Endometrium (tissue), 2 donors: ENCODE results near the gene MAN1C1.
"Not testable (repeated sequence)": the region's sequence is repeated elsewhere in the genome, so short reads cannot be mapped to it uniquely, and the experiment has no call there.

Experiments used
- FAIRE-seq: peaks from 2 replicates; lab custom pipeline; 2012; peaks lifted over from hg19 to GRCh38; lab: Jason Lieb, UNC
- donor health status: control.
- donor health status: control.

The MAN1C1 gene

DNA sequence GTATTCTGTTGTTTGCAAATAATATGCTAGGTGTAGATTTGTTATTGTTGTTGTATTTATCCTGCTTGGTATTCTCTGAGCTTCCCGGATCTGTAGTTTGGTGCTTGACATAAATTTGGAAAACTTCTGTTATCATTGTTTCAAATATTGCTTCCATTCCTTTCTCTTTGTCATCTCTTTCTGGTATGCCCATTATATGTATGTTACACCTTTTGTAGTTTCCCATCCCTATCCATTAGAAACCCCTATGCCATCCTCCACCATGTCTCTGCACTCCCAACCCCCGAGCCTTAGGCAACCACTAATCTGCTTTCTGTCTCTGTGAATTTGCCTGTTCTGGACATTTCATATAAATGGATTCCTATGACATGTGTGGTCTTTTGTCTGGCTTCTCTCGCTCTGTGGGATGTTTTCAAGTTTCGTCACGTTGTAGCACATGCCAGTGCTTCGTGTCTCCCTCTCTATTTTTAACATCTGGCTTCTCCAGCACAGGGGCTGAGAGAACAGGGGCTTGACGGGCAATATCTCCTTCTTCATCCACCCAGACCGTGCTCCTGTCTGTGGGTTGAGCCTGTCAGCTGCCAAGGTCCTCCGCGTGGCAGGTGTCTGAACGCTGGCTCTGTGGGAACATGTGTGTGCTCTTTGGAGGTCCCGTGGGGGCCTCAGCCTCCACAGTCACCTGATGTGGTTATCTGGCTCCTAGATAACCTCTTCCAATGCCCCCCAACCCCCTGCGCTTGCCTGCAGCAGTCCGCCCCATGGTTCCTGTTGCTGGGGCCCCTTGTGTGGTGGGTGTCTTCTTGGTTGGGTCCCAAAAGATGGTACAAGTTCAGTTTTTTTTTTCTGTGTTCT, 32.8 kb upstream of the MAN1C1 start:
- no peak for FAIRE-seq

DNA sequence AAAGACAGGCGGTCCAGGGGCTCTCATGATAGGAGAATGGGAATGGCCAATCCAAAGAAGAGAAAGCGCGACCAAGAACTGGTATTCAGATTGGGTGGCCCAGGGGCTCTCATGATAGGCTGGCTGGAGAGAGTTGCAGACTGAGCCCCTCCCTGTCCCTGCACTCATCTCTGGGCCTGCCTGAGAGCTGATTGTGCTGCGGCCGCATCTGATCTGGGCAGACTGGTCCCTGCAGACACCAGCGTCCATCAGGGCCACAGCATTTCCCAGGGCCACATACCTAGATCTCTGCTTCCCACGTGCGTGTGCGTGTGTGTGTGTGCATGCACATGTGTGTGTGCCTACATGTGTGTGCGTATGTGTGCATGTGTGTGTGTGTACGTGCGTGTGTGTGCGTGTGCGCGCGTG, 30.4 kb upstream of the MAN1C1 start:
- FAIRE-seq = no peak

DNA sequence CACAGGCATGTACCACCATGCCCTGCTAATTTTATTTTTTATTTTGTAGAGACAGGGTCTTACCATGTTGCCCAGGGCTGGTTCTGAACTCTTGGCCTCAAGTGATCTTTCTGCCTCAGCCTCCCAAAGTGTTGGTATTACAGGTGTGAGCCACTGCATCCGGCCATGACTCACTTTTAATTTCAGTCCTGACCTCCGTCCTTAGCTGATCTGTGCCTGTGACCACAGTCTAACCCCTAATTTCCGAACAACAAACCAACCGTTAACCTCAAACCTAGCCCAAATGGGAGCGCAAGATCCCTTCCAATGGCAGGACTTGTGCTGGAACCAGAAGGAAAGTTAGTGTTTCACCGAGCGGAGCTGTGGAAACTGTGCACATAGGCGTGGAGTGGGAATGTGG, 29.3 kb upstream of the MAN1C1 start:
- FAIRE-seq = no peak

DNA sequence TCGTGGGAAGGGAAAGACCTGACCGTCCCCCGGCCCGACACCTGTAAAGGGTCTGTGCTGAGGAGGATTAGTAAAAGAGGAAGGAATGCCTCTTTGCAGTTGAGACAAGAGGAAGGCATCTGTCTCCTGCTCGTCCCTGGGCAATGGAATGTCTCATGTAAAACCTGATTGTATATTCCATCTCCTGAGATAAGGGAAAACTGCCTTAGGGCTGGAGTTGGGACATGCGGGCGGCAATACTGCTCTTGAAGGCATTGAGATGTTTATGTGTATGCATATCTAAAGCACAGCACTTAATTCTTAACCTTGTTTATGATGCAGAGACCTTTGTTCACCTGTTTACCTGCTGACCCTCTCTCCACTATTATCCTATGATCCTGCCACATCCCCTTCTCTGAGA, 28.4 kb upstream of the MAN1C1 start:
- not testable (repeated sequence) for FAIRE-seq

DNA sequence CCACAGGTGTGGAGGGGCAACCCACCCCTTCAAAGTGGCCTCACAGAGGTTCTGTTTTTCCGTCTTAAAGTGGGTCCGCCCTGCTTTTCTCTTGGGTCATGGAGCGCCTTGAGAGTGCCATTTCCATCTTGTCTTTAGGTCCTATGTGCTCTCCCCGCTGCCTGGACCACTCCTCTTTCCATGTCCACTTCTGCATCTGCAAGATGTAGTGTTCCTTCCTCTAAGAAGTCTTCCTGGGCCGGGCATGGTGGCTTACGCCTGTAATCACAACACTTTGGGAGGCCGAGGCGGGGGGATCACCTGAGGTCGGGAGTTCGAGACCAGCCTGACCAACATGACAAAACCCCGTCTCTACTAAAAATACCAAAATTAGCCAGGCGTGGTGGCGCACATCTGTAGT, 27.8 kb upstream of the MAN1C1 start:
- FAIRE-seq = not testable (repeated sequence)

DNA sequence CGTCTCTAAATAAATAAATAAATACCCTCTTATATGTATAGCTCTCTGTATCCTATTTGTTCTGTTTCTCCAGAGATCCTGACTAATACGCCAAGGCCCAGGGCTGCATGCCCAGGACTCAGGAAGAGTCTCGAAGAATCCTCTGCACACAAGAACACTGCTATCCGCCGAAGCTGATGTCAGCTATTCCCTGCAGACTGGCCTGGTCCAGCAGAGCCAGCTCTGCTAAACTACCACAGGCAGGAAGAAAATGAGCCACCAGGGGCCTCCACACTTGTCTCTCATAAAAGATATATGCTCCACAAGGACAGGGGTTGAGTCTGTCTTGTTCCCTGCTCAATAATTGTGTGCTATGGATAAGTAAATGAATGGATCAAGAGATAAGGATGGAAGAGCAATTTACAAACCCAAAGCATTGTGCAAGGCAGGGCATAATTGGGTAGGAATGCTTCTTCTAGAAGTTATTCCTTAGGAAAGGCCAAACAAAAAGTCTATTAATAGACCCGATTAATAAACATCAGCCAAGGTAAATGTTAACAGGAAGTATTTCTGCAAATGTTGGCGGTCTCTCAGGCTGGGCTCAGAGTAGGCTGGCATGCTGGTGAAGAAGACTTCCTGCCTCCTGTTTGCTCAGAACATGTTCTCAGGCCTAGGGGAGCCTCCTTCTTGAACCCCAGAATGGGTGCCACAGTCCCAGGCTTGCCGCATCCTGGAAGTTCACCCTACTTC, 26.3 kb upstream of the MAN1C1 start:
- no peak for FAIRE-seq

DNA sequence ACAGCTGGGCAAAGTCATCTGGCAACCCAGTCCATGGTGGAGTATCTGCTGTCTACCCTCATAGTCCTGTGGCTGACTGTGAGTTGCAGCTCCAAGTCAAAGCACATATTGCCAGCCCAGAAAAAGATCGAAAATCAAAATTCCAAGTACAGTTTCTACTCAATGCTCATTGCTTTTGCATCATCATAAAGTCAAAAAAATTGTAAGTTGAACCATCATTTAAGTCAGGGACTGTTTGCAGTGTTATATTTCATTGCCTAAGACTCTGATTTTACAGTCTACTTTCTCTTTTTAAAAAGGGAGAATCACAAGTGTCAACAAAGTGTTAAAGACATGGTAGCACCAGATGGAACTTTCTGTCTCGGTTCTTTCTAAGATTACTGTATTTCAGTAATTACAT, 22.7 kb upstream of the MAN1C1 start:
- no peak for FAIRE-seq

DNA sequence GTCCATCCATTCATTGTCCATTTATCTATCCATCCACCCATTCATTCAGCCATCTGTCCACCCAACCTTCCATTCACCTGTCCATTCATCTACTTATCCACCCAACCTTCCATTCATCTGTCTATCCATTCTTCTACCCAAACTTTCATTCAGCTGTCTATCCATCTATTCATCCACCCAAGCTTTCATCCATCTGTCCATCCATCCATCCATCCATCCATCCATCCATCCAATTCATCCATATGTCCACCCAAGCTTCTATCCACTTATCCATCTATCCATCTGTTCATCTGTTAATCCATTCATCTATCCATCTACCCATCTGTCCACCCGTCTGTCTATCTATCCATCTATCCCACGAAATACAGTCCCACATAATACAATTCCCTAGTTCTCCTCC, 21.6 kb upstream of the MAN1C1 start:
- FAIRE-seq = no peak

DNA sequence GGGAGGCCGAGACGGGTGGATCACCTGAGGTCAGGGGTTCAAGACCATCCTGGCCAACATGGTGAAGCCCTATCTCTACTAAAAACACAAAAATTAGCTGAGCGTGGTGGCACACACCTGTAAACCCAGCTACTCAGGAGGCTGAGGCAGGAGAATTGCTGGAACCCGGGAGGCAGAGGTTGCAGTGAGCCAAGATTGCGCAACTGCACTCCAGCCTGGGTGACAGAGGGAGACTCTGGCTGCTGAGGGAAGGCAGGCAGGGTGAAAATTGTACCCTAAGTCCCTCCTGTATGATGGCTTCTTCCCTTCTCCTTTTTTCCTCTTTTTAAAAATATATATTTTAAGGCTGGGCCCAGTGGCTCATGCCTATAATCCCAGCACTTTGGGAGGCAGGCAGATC, 19.9 kb upstream of the MAN1C1 start:
- FAIRE-seq = not testable (repeated sequence)

DNA sequence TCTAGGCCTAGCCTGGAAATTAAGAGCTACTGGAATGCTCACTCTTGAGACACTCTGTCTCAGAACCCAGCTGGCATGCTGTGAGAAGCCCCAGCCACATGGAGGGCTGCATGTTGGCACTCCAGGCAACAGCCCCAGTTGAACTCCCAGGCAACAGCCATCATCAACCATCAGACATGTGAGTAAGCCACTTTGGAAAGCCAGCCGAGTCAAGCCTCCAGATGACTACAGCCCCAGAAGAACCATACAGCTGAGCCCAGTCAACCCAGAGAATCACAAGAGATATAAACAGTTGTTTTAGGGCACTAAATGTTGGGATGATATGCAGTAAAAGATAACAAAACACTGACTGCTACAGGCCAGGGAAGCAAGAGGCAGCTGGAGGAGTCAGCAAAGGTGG, 17.7 kb upstream of the MAN1C1 start:
- FAIRE-seq = no peak

DNA sequence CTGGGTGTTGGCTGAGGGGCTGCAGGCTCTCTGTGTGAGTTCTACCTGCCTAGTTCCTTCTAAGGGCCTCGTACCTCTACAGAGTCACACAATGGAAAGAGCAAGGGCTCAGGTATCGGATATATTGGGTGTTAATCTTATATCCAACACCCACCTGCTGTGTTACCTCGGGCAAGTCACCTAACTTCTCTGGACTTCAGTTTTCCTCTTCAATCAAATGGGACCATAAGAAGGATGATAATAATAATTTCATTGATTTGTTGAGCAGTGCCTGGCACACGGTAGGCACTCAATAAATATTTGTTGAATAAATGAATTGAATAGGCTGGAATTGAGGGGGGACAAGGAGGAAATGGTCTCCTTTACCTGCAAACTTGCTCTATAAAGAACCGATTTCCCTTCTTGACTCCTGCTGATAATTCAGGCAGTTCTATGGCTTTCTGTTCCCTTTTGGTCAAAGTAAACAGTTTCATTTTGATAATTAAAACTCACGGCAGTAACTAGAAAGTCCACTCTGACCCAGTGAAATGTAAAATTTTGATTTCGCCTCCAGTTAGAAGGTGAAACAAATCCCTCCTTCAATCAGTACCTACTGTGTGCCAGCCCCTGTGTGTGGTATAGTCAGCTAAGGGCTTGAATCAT, 16.5 kb upstream of the MAN1C1 start:
- FAIRE-seq = no peak

DNA sequence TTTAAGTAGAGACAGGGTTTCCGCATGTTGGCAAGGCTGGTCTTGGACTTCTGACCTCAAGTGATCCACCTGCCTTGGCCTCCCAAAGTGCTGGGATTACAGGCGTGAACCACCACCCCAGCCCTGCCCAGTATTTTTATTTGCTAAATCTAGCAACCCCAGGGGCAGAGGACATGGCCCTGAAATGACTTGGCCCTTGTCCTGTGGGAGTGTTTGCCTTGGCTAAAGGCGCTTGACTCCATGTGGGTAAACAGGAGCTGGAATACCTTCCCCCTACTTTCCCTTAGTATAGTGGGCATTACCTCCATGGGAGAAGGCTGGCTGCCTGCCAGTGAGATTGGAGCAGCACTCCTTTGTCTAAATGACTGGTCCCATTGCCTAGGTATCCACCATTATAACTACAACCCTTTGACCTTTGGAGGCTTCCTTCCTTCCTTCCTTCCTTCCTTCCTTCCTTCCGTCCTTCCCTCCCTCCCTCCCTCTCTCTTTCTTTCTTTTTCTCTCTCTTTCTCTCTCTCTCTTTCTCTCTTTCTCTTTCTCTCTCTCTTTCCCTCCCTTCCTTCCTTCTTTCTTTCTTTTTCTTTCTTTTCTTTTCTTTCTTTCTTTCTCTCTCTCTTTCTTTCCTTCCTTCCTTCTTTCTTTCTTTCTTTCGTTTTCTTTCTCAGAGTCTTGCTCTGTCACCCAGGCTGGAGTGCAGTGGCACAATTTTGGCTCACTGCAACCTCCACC, 15.5 kb upstream of the MAN1C1 start:
- FAIRE-seq = not testable (repeated sequence)

DNA sequence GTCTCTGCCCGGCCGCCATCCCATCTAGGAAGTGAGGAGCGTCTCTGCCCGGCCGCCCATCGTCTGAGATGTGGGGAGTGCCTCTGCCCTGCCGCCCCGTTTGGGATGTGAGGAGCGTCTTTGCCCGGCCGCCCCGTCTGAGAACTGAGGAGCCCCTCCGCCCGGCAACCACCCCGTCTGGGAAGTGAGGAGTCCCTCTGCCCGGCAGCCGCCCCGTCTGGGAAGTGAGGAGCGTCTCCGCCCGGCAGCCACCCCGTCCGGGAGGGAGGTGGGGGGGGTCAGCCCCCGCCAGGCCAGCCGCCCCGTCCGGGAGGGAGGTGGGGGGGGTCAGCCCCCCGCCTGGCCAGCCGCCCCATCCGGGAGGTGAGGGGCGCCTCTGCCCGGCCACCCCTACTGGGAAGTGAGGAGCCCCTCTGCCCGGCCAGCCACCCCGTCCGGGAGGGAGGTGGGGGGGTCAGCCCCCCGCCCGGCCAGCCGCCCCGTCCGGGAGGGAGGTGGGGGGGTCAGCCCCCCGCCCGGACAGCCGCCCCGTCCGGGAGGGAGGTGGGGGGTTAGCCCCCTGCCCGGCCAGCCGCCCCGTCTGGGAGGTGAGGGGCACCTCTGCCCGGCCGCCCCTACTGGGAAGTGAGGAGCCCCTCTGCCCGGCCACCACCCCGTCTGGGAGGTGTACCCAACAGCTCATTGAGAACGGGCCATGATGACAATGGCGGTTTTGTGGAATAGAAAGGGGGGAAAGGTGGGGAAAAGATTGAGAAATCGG, 12.6 kb upstream of the MAN1C1 start:
- not testable (repeated sequence) for FAIRE-seq

DNA sequence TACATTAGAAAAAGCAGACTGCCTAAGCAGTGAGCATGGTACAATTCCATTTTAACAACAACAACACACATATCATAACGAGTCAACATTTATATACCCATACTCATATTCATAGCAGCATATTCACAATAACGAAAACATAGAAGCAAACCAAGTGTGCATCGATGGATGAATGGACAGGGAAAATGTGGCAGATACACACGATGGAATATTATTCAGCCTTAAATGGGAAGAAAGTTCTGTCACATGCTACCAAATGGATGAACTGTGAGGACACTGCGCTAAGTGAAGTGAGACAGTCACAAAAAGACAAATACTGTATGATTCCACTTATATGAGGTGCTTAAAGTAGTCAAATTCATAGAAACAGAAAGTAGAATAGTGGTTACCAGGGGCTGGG, 9.5 kb upstream of the MAN1C1 start:
- FAIRE-seq = no peak

DNA sequence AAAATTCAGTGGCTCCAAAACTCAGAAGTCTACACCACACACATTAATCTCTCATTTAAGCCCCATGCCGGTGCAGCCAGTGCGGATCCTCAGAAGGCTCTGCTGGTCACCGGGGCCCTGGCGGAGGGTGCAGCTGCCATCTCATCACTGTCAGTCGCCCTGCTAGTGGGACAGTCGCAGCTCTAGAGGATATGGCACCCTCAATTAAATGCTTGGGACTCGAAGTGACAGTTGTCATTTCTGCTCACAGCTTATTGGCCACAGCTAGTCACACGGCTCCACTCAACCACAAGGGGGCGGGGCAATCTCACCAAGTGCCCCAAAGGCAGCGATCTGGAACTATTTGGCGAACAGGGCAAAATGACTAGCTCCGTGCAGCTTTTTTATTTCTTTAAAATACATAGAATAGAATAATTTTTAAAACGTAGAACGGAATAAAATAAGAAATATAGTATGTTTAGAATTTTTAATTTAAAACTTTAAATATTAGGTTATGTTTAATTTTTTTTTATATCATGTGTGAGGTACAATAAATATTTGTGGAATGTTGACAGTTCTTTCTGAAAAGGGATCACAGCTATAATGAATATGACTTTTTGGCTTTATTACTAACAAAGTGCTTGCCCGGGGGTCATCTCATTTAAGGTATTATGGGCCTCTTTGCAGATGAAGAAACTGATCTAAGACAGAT, 8.0 kb upstream of the MAN1C1 start:
- peak; percentile 92 for FAIRE-seq

DNA sequence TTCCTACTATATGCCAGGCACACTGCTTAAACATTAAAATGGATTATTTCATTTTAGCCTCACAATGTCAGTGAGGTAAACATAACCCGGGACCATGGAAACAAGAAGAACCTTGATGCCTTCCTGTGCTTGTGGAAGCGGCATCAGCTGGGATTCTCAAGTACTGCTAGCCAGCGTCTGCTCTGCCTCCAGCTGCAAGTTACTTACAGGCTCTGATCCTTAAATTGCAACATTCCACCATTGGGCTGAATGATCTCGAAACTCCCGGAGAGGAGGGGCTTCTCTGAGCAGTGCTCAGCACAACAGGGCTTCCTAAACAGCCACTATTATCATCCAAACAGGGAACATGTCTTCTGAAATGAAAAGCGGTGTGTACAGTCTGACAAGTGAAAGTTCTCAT, 6.7 kb upstream of the MAN1C1 start:
- no peak for FAIRE-seq

DNA sequence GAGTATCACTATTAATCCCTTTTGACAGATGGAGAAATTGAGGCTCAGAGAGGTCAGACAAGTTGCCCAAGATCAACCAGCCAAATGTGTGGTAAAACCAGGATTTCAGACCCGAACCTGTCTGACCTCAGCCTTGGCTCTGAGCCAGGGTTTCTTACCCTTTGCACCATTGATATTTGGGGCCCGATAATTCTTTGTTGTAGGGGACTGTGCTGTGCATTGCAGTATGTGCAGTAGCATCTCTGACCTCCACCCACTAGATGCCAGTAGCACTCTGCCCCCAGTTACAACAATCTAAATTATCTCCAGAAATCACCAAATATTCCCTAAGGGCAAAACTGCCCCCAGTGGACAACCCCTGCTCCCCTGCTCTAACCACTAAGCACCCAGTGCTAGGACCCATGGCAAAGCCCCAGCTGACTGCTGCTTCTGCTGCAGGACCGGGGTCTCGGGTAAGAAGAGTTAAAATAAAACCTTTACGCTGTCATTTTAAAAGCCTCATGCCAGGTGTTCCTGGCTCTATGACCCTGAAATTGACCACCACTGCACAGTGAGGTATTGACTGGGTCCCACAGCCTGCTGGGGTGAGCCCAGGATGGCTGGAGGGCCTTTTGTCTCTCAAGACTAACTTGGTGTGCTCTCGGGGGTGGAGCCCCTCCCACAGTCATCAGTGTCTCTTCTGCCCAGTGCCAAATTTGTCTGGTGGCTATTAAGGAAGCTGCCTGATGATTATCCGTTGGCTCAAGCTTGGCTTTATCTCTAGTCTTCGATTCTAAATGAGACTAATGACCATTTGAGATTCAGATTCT, 5.6 kb upstream of the MAN1C1 start:
- no peak for FAIRE-seq

DNA sequence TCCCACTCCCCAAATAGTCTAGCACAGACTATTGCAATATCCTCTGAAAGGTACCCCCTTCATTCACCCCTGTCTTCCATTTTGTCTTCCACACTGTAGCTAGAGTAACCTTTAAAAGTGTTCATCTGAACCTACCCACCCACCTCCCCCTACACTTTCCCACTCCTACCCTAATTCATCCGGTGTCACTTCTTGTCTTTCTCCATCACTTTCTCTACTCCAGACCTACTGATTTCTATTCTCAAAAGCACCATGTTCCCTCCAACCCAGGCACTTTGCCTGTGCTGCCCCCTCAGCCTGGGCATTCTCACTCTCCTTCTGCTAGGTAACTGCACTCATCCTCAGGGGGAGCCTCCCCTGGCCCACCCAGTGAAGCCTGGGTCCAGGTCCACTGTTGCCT, 4.7 kb upstream of the MAN1C1 start:
- no peak for FAIRE-seq

DNA sequence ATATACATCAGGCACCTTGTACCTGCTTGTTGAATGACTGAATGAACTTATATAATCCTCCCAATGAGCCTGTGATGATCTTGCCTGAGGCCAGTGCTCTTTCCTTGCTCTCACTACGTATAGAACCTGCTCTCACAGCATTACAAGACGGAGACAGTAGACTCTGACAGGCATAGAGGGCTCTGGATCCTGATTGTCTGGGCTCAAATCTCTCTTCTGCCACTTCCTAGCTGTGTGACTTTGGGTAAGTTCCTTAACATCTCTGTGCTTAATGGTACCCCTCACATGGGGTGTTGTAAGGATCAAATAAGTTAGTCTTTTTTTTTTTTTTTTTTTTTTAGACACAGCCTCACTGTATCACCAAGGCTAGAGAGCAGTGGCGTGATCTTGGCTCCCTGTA, 4.2 kb upstream of the MAN1C1 start:
- no peak for FAIRE-seq

DNA sequence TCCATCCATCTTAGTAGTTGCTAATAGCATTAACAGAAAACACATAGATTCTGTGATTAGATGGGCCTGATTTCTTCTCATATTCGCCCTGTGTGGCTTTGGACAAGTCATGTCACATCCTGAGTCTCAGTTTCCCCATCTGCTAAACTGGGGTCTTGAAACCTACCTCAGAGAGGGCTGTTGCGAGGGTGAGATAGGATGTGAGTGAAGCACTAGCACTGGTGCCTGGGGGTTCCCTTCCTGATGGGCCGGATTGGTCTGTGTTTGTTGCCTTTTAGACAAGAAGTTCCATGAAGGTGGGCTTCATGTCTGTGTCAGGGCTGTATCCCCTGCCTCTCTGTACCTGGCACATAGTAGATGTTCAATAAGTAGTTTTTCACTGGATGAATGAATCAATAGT, 3.5 kb upstream of the MAN1C1 start:
- FAIRE-seq = no peak
